ENCODE results near the gene C1QTNF1. TPM values are rescaled to one million over a fixed set of nuclear protein-coding genes. Genes with fewer than 3 reads are reported as not detected.
"Not testable (repeated sequence)": the region's sequence is repeated elsewhere in the genome, so short reads cannot be mapped to it uniquely, and the experiment has no call there.

The C1QTNF1 gene
- total and polyA plus RNA-seq, 5 experiments from 2014 or later: not detected

DNA sequence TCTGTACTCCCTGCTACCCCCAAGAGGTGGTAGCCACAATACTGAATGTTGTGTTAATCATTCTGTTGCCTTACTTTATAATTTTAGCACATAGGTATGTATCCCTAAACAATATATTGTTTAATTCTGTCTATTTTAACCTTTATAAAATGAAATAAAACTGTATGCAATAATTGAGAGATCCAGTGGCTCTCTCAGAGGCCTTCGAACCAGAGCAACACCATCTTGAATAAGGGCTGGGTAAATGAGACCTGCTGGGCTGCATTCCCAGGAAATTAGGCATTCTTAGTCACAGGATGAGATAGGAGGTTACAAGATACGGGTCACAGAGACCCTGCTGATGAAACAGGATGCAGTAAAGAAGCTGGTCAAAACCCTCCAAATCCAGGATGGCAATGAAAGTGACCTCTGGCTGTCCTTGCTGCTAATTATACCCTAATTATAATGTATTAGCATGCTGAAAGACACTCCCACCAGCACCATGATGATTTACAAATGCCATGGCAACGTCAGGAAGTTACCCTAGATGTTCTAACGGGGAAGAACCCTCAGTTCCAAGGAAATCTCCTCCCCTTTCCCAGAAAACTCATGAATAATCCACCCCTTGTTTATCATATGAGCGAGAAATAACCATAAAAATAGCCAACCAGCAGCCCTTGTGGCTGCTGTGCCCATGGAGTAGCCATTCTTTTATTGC, 12.4 kb upstream of the C1QTNF1 start:
- Mint-ChIP-seq H3K27ac (peak overlapping the region in 4 of 10 donors; percentile 48 to 96 (median 96)), H3K4me3 (peak overlapping the region in 6 of 10 donors; percentile 68 to 95 (median 91)), H3K36me3 (no peaks in the 10 kb centered on the region), H3K27me3 (peaks cover 0 to 3% (median 0%) of the 10 kb centered on the region in 5 donors), H3K9me3 (peaks cover 0 to 9% (median 1%) of the 10 kb centered on the region in 9 donors), H3K4me1 (peaks cover 21 to 38% (median 35%) of the 10 kb centered on the region in 4 donors)
- ATAC-seq (no peak), DNase-seq (no peak)
- POLR2A ChIA-PET: interaction anchor here (0.6 kb wide), 1 partner anchor 28 kb away, joined by 4 read pairs; no protein-coding TSS in a partner anchor

GRCh38 chr17:79012563-79013134, 11.3 kb upstream of the C1QTNF1 start:
- Mint-ChIP-seq H3K27ac (peak overlapping the region in 2 of 10 donors; percentile 8 to 13), H3K4me3 (peak overlapping the region in 2 of 10 donors; percentile 19 to 34), H3K27me3 (peaks cover 0 to 3% (median 0%) of the 10 kb centered on the region in 5 donors), H3K36me3 (no peaks in the 10 kb centered on the region), H3K4me1 (peaks cover 12 to 27% (median 24%) of the 10 kb centered on the region in 4 donors), H3K9me3 (peaks cover 0 to 9% (median 1%) of the 10 kb centered on the region in 9 donors)
- DNase-seq: no peak
- POLR2A ChIA-PET: no interaction called here
- ATAC-seq: no peak

DNA sequence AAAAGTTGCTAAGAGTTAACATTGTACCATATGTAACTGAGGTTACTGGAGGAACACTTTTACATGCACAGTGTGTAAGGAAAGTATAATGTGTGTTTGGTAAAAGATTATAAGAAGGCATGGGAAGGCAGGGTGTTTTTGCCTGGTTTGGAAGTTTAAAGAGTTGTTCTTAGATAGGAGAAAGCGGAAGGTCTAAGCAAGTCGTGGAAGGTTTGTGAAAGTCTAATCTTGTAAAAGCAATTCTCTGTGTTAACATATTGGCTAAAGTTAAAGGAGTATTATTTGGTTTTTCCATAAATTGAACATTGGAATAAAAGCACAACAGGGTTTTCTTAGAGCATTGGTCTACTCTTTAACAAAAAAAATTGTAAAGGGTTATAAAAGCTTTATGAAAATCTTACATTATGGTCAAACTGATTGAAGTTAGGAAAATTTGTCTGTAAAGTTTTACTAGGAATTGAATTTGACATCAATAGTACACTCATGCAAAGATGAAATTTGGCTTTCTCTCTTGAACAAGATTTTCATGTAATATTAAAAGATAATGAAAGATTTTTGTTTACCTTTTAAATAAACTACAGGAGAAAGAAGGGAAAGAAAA, 9.7 kb upstream of the C1QTNF1 start:
- ATAC-seq: no peak
- no peak overlapping the region for H3K4me3 Mint-ChIP-seq
- no peak overlapping the region for H3K27ac Mint-ChIP-seq
- no peak for DNase-seq
- H3K4me1 Mint-ChIP-seq: peaks cover 3 to 12% (median 11%) of the 10 kb centered on the region in 4 donors
- peaks cover 0 to 8% (median 0%) of the 10 kb centered on the region in 5 donors for H3K27me3 Mint-ChIP-seq
- POLR2A ChIA-PET: no interaction called here
- no peaks in the 10 kb centered on the region for H3K36me3 Mint-ChIP-seq
- H3K9me3 Mint-ChIP-seq: peaks cover 0 to 9% (median 1%) of the 10 kb centered on the region in 9 donors

DNA sequence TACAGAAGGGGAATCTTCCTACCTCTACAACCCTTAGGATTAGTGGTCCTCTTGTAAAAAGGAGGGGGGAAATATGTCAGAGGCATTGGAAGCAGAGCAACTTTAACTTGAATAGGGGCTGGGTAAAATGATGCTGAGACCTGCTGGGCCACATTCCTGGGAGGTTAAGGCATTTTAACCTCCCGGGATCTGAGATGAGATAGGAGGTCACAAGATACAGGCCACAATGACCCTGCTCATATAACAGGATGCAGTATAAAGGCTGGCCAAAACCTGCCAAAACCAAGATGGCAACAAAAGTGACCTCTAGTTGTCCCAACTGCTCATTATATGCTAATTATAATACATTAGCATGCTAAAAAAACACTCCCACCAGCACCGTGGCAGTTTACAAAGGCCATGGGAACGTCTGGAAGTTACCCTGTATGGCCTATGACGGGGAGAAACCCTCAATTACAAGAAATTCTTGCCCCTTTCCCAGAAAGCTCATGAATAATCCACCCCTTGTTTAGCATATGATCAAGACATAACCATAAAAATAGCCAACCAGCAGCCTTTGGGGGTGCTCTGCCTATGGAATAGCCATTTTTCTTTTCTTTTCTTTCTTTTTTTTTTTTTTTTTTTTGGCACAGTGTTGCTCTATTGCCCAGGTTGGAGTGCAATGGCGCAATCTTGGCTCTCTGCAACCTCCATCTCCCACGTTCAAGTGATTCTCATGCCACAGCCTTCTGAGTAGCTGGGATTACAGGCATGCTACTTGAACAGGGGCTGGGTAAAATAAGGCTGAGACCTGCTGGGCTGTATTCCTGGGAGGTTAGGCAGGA, 6.2 kb upstream of the C1QTNF1 start:
- H3K27ac Mint-ChIP-seq: peak overlapping the region in 1 of 10 donors; percentile 15
- POLR2A ChIA-PET: no interaction called here
- H3K4me3 Mint-ChIP-seq: no peak overlapping the region
- H3K36me3 Mint-ChIP-seq: no peaks in the 10 kb centered on the region
- peaks cover 0 to 2% (median 0%) of the 10 kb centered on the region in 4 donors for H3K4me1 Mint-ChIP-seq
- DNase-seq (peak in 1 of 10 donors; percentile 38), ATAC-seq (no peak)
- peaks cover 0 to 9% (median 1%) of the 10 kb centered on the region in 9 donors for H3K9me3 Mint-ChIP-seq
- H3K27me3 Mint-ChIP-seq: peaks cover 0 to 12% (median 0%) of the 10 kb centered on the region in 5 donors

GRCh38 chr17:79018370-79018695, 5.6 kb upstream of the C1QTNF1 start:
- Mint-ChIP-seq H3K36me3 (no peaks in the 10 kb centered on the region), H3K9me3 (peaks cover 0 to 9% (median 1%) of the 10 kb centered on the region in 9 donors), H3K27ac (no peak overlapping the region), H3K4me3 (no peak overlapping the region), H3K4me1 (peaks cover 0 to 7% (median under 1%) of the 10 kb centered on the region in 4 donors), H3K27me3 (peaks cover 0 to 16% (median 0%) of the 10 kb centered on the region in 5 donors)
- ATAC-seq: no peak
- POLR2A ChIA-PET: no interaction called here
- no peak for DNase-seq

- H3K36me3 Mint-ChIP-seq: no peaks in the 10 kb centered on the region
- peaks cover 0 to 4% (median 0%) of the 10 kb centered on the region in 9 donors for H3K9me3 Mint-ChIP-seq
- H3K4me3 Mint-ChIP-seq: no peak overlapping the region
- DNase-seq: peak in 1 of 10 donors; percentile 8
- POLR2A ChIA-PET: interaction anchor here (0.7 to 1.0 kb wide), 2 partner anchors 9 to 12 kb away, joined by 3 read pairs; no protein-coding TSS in a partner anchor
- no peak for ATAC-seq
- no peak overlapping the region for H3K27ac Mint-ChIP-seq
- H3K27me3 Mint-ChIP-seq: peaks cover 0 to 17% (median 0%) of the 10 kb centered on the region in 5 donors
- H3K4me1 Mint-ChIP-seq: peaks cover 2 to 13% (median 5%) of the 10 kb centered on the region in 4 donors
Measured at GRCh38 chr17:79019261-79019631, 4.7 kb upstream of the C1QTNF1 start.

GRCh38 chr17:79019632-79020584, 4.1 kb upstream of the C1QTNF1 start:
- Mint-ChIP-seq H3K27me3 (peaks cover 0 to 18% (median 0%) of the 10 kb centered on the region in 5 donors), H3K27ac (no peak overlapping the region), H3K4me1 (peaks cover 3 to 20% (median 7%) of the 10 kb centered on the region in 4 donors), H3K9me3 (peaks cover 0 to 3% (median 0%) of the 10 kb centered on the region in 9 donors), H3K36me3 (no peaks in the 10 kb centered on the region), H3K4me3 (no peak overlapping the region)
- DNase-seq: peak in 9 of 10 donors; percentile 18 to 71 (median 42)
- POLR2A ChIA-PET: interaction anchor here (0.7 to 1.0 kb wide), 2 partner anchors 10 to 11 kb away, joined by 3 read pairs; no protein-coding TSS in a partner anchor
- peak in 1 of 2 donors; percentile 56 for ATAC-seq

DNA sequence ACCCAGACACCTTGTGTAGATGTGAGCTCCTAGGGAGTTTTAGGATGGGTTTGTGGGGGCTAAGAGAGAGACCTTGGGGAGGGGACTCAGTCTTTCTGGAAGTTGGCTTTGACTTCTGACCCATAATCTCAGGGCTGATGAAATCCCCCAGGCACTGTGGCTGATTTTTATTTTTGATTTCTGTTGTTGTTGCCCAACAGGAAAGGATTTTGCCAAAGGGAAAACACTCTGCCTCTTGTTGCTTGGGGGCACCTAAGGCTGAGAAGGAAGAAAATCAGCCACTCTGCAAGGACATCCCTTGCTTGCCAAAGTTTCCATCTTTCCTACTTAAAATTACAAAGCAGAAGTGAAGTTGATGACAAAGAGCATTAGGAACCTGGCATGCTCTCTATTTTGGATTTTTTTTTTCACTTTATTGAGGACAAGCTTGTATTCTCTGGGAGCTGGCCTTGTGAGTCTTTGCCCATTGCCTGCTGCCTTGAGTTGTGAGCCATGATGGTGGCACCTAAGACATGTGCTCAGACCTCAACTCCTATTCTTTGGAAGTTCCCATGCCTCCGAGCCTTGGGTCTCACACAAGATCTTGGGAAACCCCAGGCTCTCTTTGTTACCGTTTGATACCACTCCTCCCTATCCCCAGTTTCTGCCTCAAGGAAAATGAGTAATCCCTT, 3.2 kb upstream of the C1QTNF1 start:
- Mint-ChIP-seq H3K27me3 (peaks cover 0 to 18% (median 0%) of the 10 kb centered on the region in 5 donors), H3K36me3 (no peaks in the 10 kb centered on the region), H3K27ac (no peak overlapping the region), H3K9me3 (peaks cover 0 to 1% (median 0%) of the 10 kb centered on the region in 9 donors), H3K4me1 (peaks cover 3 to 26% (median 8%) of the 10 kb centered on the region in 4 donors), H3K4me3 (no peak overlapping the region)
- no peak for ATAC-seq
- POLR2A ChIA-PET: no interaction called here
- peak in 1 of 10 donors; percentile 8 for DNase-seq

DNA sequence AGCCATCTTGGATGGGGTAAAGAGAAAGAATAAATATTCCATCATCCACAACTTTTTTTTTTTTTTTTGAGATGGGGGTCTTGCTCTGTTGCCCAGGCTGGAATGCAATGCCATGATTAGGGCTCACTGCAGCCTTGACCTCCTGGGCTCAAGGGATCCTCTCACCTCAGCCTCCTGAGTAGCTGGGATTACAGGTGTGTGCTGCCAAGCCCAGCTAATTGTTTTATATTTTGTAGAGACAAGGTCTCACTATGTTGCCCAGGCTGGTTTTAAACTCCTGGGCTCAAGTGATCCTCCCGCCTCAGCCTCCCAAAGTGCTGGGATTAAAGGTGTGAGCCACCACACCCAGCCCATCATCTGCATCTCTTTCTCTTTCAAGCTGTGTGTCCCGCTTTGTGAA, 2.0 kb upstream of the C1QTNF1 start:
- ATAC-seq, POLR2A ChIA-PET, H3K9me3 Mint-ChIP-seq, H3K36me3 Mint-ChIP-seq, DNase-seq, H3K4me3 Mint-ChIP-seq: not testable (repeated sequence)
- peaks cover 0 to 18% (median 7%) of the 10 kb centered on the region in 5 donors for H3K27me3 Mint-ChIP-seq
- H3K27ac Mint-ChIP-seq: peak overlapping the region in 2 of 10 donors; percentile 4 to 25
- H3K4me1 Mint-ChIP-seq: peaks cover 3 to 26% (median 8%) of the 10 kb centered on the region in 4 donors

GRCh38 chr17:79022507-79022991, 1.4 kb upstream of the C1QTNF1 start:
- ATAC-seq (no peak), DNase-seq (peak in 1 of 10 donors; percentile 19)
- Mint-ChIP-seq H3K9me3 (no peaks in the 10 kb centered on the region), H3K27me3 (peaks cover 0 to 18% (median 13%) of the 10 kb centered on the region in 5 donors), H3K36me3 (no peaks in the 10 kb centered on the region), H3K4me3 (peak overlapping the region in 4 of 10 donors; percentile 42 to 88 (median 66)), H3K27ac (no peak overlapping the region), H3K4me1 (peaks cover 3 to 26% (median 8%) of the 10 kb centered on the region in 4 donors)
- POLR2A ChIA-PET: no interaction called here

Measured in naive thymus-derived CD8-positive, alpha-beta T cell (primary cell).